ENCODE data around the gene PRICKLE2.
A peak's percentile ranks its signal among the peaks of the same experiment; 100 is the strongest.

The PRICKLE2 gene

GRCh38 chr3:64163019-64163754 lies 62.1 kb downstream of the PRICKLE2 start:
- H2BK5ac ChIP-seq (ENCODE audit: low read length): no peak overlapping the region
- no peak overlapping the region for H3K27ac ChIP-seq (ENCODE audit: low read depth, low read length)
- WGBS (ENCODE audit: extremely low coverage, insufficient coverage, low lambda C conversion rate): no CpG with 5 or more reads among the region's 8 CpGs
- H3K9ac ChIP-seq (ENCODE audit: low read length): no peak overlapping the region
- no peak overlapping the region for H3K4ac ChIP-seq (ENCODE audit: low read depth, low read length)
- H3K27me3 ChIP-seq (ENCODE audit: insufficient read depth, low read length, poor library complexity): no peaks in the 10 kb centered on the region
- no peak overlapping the region for H3K56ac ChIP-seq (ENCODE audit: low read length)
- no peak overlapping the region for H4K8ac ChIP-seq (ENCODE audit: low read depth, low read length)
- H3K4me1 ChIP-seq (ENCODE audit: control insufficient read depth, low read depth, low read length): peaks cover 5% of the 10 kb centered on the region
- no peak overlapping the region for H2BK120ac ChIP-seq (ENCODE audit: low read depth, low read length)
- H3K23ac ChIP-seq (ENCODE audit: low read length): no peak overlapping the region
- H2BK15ac ChIP-seq (replicated peaks; ENCODE audit: low read depth): no peak overlapping the region
- peak overlapping the region; percentile 19 for H3K18ac ChIP-seq (ENCODE audit: low read length)
- no peak for DNase-seq
- H3K36me3 ChIP-seq (ENCODE audit: control insufficient read depth, insufficient read depth, low read length): no peaks in the 10 kb centered on the region
- no peak overlapping the region for H3K4me2 ChIP-seq (ENCODE audit: low read length)
- no peaks in the 10 kb centered on the region for H3K79me1 ChIP-seq (ENCODE audit: low read length)
- H4K5ac ChIP-seq (ENCODE audit: low read length): no peak overlapping the region
- H3K4me3 ChIP-seq (ENCODE audit: low read length): no peak overlapping the region
- H2AK5ac ChIP-seq (ENCODE audit: low read length): no peak overlapping the region
- no peaks in the 10 kb centered on the region for H3K79me2 ChIP-seq (ENCODE audit: control insufficient read depth, insufficient read depth, low read length)

- H3K23ac ChIP-seq (ENCODE audit: low read length): no peak overlapping the region
- H3K4me1 ChIP-seq (ENCODE audit: control insufficient read depth, low read depth, low read length): peaks cover 7% of the 10 kb centered on the region
- H2BK5ac ChIP-seq (ENCODE audit: low read length): no peak overlapping the region
- H3K56ac ChIP-seq (ENCODE audit: low read length): no peak overlapping the region
- H4K5ac ChIP-seq (ENCODE audit: low read length): no peak overlapping the region
- H2BK15ac ChIP-seq (replicated peaks; ENCODE audit: low read depth): no peak overlapping the region
- no peaks in the 10 kb centered on the region for H3K27me3 ChIP-seq (ENCODE audit: insufficient read depth, low read length, poor library complexity)
- H3K36me3 ChIP-seq (ENCODE audit: control insufficient read depth, insufficient read depth, low read length): no peaks in the 10 kb centered on the region
- no peak overlapping the region for H2BK120ac ChIP-seq (ENCODE audit: low read depth, low read length)
- no CpG with 5 or more reads among the region's 2 CpGs for WGBS (ENCODE audit: extremely low coverage, insufficient coverage, low lambda C conversion rate)
- H3K9ac ChIP-seq (ENCODE audit: low read length): no peak overlapping the region
- H4K8ac ChIP-seq (ENCODE audit: low read depth, low read length): no peak overlapping the region
- no peaks in the 10 kb centered on the region for H3K79me2 ChIP-seq (ENCODE audit: control insufficient read depth, insufficient read depth, low read length)
- H3K4me2 ChIP-seq (ENCODE audit: low read length): no peak overlapping the region
- H3K4me3 ChIP-seq (ENCODE audit: low read length): no peak overlapping the region
- no peaks in the 10 kb centered on the region for H3K79me1 ChIP-seq (ENCODE audit: low read length)
- no peak overlapping the region for H3K18ac ChIP-seq (ENCODE audit: low read length)
- DNase-seq: no peak
- no peak overlapping the region for H3K27ac ChIP-seq (ENCODE audit: low read depth, low read length)
- no peak overlapping the region for H2AK5ac ChIP-seq (ENCODE audit: low read length)
- H3K4ac ChIP-seq (ENCODE audit: low read depth, low read length): no peak overlapping the region
Observed at GRCh38 chr3:64161481-64161952, 63.7 kb downstream of the PRICKLE2 start.

GRCh38 chr3:64160000-64160695 lies 65.1 kb downstream of the PRICKLE2 start:
- no peak overlapping the region for H2AK5ac ChIP-seq (ENCODE audit: low read length)
- H3K18ac ChIP-seq (ENCODE audit: low read length): no peak overlapping the region
- no peak overlapping the region for H3K9ac ChIP-seq (ENCODE audit: low read length)
- H3K4me1 ChIP-seq (ENCODE audit: control insufficient read depth, low read depth, low read length): peaks cover 7% of the 10 kb centered on the region
- no CpG with 5 or more reads among the region's 8 CpGs for WGBS (ENCODE audit: extremely low coverage, insufficient coverage, low lambda C conversion rate)
- H3K79me2 ChIP-seq (ENCODE audit: control insufficient read depth, insufficient read depth, low read length): no peaks in the 10 kb centered on the region
- H3K56ac ChIP-seq (ENCODE audit: low read length): no peak overlapping the region
- no peak for DNase-seq
- no peak overlapping the region for H3K4me3 ChIP-seq (ENCODE audit: low read length)
- no peak overlapping the region for H2BK5ac ChIP-seq (ENCODE audit: low read length)
- H4K5ac ChIP-seq (ENCODE audit: low read length): no peak overlapping the region
- H4K8ac ChIP-seq (ENCODE audit: low read depth, low read length): no peak overlapping the region
- H3K4ac ChIP-seq (ENCODE audit: low read depth, low read length): no peak overlapping the region
- H3K23ac ChIP-seq (ENCODE audit: low read length): no peak overlapping the region
- no peak overlapping the region for H2BK15ac ChIP-seq (replicated peaks; ENCODE audit: low read depth)
- H3K36me3 ChIP-seq (ENCODE audit: control insufficient read depth, insufficient read depth, low read length): no peaks in the 10 kb centered on the region
- H2BK120ac ChIP-seq (ENCODE audit: low read depth, low read length): no peak overlapping the region
- H3K27me3 ChIP-seq (ENCODE audit: insufficient read depth, low read length, poor library complexity): no peaks in the 10 kb centered on the region
- no peaks in the 10 kb centered on the region for H3K79me1 ChIP-seq (ENCODE audit: low read length)
- no peak overlapping the region for H3K27ac ChIP-seq (ENCODE audit: low read depth, low read length)
- H3K4me2 ChIP-seq (ENCODE audit: low read length): no peak overlapping the region

GRCh38 chr3:64158334-64158733 lies 66.9 kb downstream of the PRICKLE2 start:
- Histone ChIP-seq H3K4ac (ENCODE audit: low read depth, low read length) (no peak overlapping the region), H3K4me1 (ENCODE audit: control insufficient read depth, low read depth, low read length) (peaks cover 4% of the 10 kb centered on the region), H2BK5ac (ENCODE audit: low read length) (no peak overlapping the region), H3K4me2 (ENCODE audit: low read length) (no peak overlapping the region), H3K79me1 (ENCODE audit: low read length) (no peaks in the 10 kb centered on the region), H3K18ac (ENCODE audit: low read length) (no peak overlapping the region), H4K8ac (ENCODE audit: low read depth, low read length) (no peak overlapping the region), H3K9ac (ENCODE audit: low read length) (no peak overlapping the region), H3K79me2 (ENCODE audit: control insufficient read depth, insufficient read depth, low read length) (no peaks in the 10 kb centered on the region), H3K36me3 (ENCODE audit: control insufficient read depth, insufficient read depth, low read length) (no peaks in the 10 kb centered on the region), H3K27ac (ENCODE audit: low read depth, low read length) (no peak overlapping the region), H2AK5ac (ENCODE audit: low read length) (no peak overlapping the region), H2BK15ac (replicated peaks; ENCODE audit: low read depth) (no peak overlapping the region), H3K56ac (ENCODE audit: low read length) (no peak overlapping the region), H2BK120ac (ENCODE audit: low read depth, low read length) (no peak overlapping the region), H4K5ac (ENCODE audit: low read length) (no peak overlapping the region), H3K23ac (ENCODE audit: low read length) (no peak overlapping the region), H3K4me3 (ENCODE audit: low read length) (no peak overlapping the region), H3K27me3 (ENCODE audit: insufficient read depth, low read length, poor library complexity) (no peaks in the 10 kb centered on the region)
- WGBS (ENCODE audit: extremely low coverage, insufficient coverage, low lambda C conversion rate): no CpG with 5 or more reads among the region's 3 CpGs
- no peak for DNase-seq

- no peak overlapping the region for H2BK120ac ChIP-seq (ENCODE audit: low read depth, low read length)
- H3K4ac ChIP-seq (ENCODE audit: low read depth, low read length): no peak overlapping the region
- H2BK5ac ChIP-seq (ENCODE audit: low read length): no peak overlapping the region
- no peak overlapping the region for H3K9ac ChIP-seq (ENCODE audit: low read length)
- no peak overlapping the region for H2AK5ac ChIP-seq (ENCODE audit: low read length)
- H2BK15ac ChIP-seq (replicated peaks; ENCODE audit: low read depth): no peak overlapping the region
- H4K5ac ChIP-seq (ENCODE audit: low read length): no peak overlapping the region
- H3K79me2 ChIP-seq (ENCODE audit: control insufficient read depth, insufficient read depth, low read length): no peaks in the 10 kb centered on the region
- no peak overlapping the region for H3K4me3 ChIP-seq (ENCODE audit: low read length)
- no peaks in the 10 kb centered on the region for H3K79me1 ChIP-seq (ENCODE audit: low read length)
- no peak overlapping the region for H3K56ac ChIP-seq (ENCODE audit: low read length)
- H3K18ac ChIP-seq (ENCODE audit: low read length): no peak overlapping the region
- no CpG with 5 or more reads among the region's 17 CpGs for WGBS (ENCODE audit: extremely low coverage, insufficient coverage, low lambda C conversion rate)
- no peak for DNase-seq
- no peak overlapping the region for H4K8ac ChIP-seq (ENCODE audit: low read depth, low read length)
- H3K23ac ChIP-seq (ENCODE audit: low read length): no peak overlapping the region
- no peak overlapping the region for H3K4me2 ChIP-seq (ENCODE audit: low read length)
- peaks cover 4% of the 10 kb centered on the region for H3K4me1 ChIP-seq (ENCODE audit: control insufficient read depth, low read depth, low read length)
- H3K27ac ChIP-seq (ENCODE audit: low read depth, low read length): no peak overlapping the region
- no peaks in the 10 kb centered on the region for H3K27me3 ChIP-seq (ENCODE audit: insufficient read depth, low read length, poor library complexity)
- H3K36me3 ChIP-seq (ENCODE audit: control insufficient read depth, insufficient read depth, low read length): no peaks in the 10 kb centered on the region
Observed at GRCh38 chr3:64157150-64158035, 67.9 kb downstream of the PRICKLE2 start.
